Prostate gland (tissue), 2 donors: Measurements from ENCODE around the gene XPA.

ENCODE experiments used
- POLR2A ChIP-seq: fragments of 450-650 bp; IDR thresholded peaks from one replicate; pipeline ENCODE4 v1.6.1; 2016; ENCODE audit warnings: antibody characterized with exemption, mild to moderate bottlenecking
- POLR2AphosphoS5 ChIP-seq: sonication (generic); formaldehyde crosslinking; IDR thresholded peaks from one replicate; pipeline ENCODE4 v1.6.1; 2017; ENCODE audit warnings: antibody characterized with exemption
- TF ChIP-seq, protein P1 (sequence below), 4 experiments: fragments of 200-600 bp in 2 of 4; fragments of 450-650 bp in 2 of 4; sonication (generic) in 2 of 4; IDR thresholded peaks; 1 replicate in 3 of 4; 2 replicates in 1 of 4; pipeline ENCODE4 v1.5.1; 2016 to 2019; ENCODE audit warnings: antibody characterized with exemption in 4 of 4, mild to moderate bottlenecking in 2 of 4, moderate library complexity in 2 of 4

DNA sequence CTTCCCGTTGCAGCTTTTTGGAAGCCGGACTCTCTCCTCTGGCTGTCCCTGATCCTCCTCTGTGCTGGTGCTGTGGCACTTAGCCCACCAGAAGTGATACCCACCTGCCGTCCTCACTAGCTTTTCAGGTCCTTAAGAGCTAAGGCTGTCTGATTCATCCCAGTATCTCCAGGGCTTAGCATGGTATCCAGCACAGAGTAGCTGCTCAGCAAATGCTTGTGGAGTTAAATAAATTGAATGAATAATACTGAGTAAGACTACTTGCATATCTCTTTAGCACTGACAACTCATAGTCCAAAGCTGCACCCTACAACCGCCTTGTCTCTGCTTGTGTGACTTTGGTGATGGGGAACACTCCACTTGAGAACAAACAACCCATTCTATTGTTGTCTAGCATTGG is 7.7 kb upstream of the XPA start:
- TF ChIP-seq, protein P1, sequence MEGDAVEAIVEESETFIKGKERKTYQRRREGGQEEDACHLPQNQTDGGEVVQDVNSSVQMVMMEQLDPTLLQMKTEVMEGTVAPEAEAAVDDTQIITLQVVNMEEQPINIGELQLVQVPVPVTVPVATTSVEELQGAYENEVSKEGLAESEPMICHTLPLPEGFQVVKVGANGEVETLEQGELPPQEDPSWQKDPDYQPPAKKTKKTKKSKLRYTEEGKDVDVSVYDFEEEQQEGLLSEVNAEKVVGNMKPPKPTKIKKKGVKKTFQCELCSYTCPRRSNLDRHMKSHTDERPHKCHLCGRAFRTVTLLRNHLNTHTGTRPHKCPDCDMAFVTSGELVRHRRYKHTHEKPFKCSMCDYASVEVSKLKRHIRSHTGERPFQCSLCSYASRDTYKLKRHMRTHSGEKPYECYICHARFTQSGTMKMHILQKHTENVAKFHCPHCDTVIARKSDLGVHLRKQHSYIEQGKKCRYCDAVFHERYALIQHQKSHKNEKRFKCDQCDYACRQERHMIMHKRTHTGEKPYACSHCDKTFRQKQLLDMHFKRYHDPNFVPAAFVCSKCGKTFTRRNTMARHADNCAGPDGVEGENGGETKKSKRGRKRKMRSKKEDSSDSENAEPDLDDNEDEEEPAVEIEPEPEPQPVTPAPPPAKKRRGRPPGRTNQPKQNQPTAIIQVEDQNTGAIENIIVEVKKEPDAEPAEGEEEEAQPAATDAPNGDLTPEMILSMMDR (IDR thresholded peaks at IDR 0.05), result no peak
- TF ChIP-seq POLR2AphosphoS5 (no peak), POLR2A (no peak)
